22Rv1 (cell line): Measurements from ENCODE around the gene SLC38A1.
"Not testable (repeated sequence)": the region's sequence is repeated elsewhere in the genome, so short reads cannot be mapped to it uniquely, and the experiment has no call there.

Source experiments
- H3K27ac ChIP-seq: fragments of 450-650 bp; 2 replicates; pipeline ENCODE4 v1.5.1; 2017
- ZFX ChIP-seq: fragments of 450-650 bp; IDR thresholded peaks from 2 replicates; pipeline ENCODE4 v1.6.1; 2017; ENCODE audit warnings: antibody characterized with exemption, borderline replicate concordance
- TF ChIP-seq, protein P1 (sequence below): fragments of 450-650 bp; IDR thresholded peaks from 2 replicates; pipeline ENCODE4 v1.5.1; 2017; ENCODE audit warnings: mild to moderate bottlenecking

SLC38A1 gene

DNA sequence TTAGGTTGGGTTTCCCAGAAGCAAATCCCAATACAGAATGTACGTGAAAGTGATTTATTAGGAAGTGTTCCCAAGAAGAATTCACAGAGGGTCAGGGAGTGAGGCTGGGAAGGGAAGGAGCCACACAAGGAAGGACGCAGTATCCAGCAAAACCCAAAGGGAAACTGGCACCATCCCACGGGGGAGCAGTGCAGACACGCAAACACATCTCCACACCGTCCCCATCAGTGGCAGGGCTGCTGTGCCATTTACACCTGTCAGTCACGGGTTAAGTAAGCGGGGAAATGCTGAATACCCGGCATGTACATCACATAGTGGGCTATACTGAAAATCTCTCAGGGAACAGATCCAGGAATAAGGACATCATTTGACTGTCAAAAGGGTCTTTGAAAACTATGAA, 93.9 kb downstream of the SLC38A1 start:
- no peak for TF ChIP-seq ZFX
- TF ChIP-seq, protein P1, sequence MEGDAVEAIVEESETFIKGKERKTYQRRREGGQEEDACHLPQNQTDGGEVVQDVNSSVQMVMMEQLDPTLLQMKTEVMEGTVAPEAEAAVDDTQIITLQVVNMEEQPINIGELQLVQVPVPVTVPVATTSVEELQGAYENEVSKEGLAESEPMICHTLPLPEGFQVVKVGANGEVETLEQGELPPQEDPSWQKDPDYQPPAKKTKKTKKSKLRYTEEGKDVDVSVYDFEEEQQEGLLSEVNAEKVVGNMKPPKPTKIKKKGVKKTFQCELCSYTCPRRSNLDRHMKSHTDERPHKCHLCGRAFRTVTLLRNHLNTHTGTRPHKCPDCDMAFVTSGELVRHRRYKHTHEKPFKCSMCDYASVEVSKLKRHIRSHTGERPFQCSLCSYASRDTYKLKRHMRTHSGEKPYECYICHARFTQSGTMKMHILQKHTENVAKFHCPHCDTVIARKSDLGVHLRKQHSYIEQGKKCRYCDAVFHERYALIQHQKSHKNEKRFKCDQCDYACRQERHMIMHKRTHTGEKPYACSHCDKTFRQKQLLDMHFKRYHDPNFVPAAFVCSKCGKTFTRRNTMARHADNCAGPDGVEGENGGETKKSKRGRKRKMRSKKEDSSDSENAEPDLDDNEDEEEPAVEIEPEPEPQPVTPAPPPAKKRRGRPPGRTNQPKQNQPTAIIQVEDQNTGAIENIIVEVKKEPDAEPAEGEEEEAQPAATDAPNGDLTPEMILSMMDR: no peak
- H3K27ac ChIP-seq: no peak overlapping the region

DNA sequence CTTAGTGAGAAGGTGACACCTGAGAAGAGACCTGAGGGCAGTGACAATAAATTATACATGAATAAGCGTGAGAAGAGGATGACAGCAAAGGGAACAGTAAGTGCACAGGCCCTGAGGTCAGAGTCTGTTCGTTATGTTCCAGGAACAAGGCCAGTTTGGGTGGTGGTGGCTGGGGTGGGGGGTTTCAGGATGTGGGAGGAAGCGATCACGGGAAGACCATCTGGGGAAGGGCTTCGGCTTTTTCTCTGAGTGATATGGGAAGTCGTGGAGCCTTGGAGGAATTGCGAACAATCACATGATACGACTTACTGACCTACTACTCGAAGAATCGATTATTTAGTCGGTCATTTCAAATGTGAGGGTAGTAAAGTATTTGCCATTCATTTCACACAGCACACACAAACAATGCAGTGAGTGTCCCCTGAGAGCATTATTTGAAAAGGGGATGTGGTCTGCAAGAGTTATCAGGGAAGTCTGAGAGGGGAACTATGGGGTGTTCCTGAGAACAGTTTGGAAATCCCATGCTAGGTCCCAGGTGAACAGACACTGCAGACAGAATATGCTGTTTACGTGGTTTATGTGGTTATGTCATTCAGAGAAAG, 94.7 kb downstream of the SLC38A1 start:
- H3K27ac ChIP-seq: no peak overlapping the region
- TF ChIP-seq, protein P1: no peak
- TF ChIP-seq ZFX: no peak

DNA sequence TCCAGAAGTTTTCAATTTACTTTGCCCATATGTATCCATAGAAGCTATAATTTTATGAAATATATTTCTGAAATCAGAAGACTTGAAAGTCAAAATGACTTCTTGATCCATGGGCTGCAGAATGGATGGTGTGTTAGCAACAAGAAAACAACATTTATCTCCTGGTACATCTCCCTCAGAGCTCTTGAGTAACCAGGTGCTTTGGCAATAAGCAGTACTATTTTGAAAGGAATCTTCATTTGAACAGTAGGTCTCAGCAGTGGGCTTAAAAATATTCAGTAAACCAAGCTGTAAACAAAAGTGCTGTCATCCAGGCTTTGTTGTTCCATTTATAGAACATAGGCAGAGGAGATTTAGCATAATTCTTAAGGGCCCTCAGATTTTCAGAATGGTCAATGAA, 100.4 kb downstream of the SLC38A1 start:
- H3K27ac ChIP-seq: no peak overlapping the region
- no peak for TF ChIP-seq ZFX
- TF ChIP-seq, protein P1: no peak

DNA sequence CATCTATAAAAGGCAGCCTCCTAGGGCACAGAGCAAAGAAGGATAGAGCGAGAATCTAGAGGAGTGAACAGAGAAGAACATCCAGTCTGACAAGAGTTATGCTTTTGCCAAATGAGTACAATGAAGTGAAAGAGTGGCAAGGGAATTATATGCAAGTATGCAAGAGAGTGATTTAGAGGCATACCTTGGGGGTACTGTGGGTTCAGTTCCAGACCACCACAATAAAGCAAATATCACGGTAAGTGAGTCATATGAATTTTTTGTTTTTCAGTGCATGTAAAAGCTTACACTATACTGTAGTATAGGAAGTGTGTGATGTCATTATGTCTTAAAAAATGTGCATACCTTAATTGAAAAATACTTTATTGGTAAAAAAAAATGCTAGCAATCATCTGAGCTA, 101.4 kb downstream of the SLC38A1 start:
- TF ChIP-seq, protein P1: no peak
- TF ChIP-seq ZFX: no peak
- H3K27ac ChIP-seq: no peak overlapping the region

DNA sequence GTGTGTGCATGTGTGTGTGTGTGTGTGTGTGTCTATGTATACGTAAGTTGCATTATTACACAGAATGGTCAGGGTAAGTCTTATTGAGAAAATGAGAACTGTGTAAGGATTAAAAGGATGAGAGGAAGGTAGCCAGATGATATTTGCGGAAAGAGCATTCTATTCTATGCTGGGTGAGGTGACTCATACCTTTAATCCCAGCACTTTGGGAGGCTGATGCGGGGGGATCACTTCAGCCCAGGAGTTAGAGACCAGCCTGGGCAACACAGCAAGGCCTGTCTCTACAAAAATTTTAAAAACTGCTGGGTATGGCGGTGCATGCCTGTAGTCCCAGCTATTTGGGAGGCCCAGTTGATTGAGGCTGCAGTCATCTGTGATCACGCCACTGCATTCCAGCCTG, 103.7 kb downstream of the SLC38A1 start:
- no peak overlapping the region for H3K27ac ChIP-seq
- TF ChIP-seq, protein P1: no peak
- no peak for TF ChIP-seq ZFX

DNA sequence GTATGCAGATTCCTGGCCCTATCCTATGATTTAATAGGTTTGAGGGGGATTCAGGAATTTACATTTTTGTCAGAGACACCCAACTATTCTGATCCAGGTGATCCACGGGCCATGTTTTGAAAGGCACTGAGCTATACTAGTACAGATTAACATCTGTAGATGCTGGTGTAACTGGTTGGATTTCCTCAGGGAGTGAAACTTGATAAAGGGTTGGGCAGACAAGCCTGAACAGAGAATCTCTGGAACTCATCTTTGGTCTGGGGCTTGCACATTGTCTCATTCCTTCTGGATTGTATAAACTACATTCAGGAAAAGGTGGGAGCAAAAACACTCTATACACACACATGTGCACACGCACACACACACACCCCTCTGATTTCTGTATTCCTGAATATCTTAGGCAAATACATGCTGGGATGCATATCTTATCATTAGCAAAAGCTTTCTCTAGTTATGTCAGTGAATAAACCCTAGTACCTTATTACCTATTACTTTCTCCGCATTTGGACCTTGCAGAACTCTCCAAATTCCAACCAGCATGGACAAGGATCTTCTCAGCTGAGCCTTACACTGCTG, 104.6 kb downstream of the SLC38A1 start:
- TF ChIP-seq ZFX: no peak
- TF ChIP-seq, protein P1: no peak
- H3K27ac ChIP-seq: no peak overlapping the region

DNA sequence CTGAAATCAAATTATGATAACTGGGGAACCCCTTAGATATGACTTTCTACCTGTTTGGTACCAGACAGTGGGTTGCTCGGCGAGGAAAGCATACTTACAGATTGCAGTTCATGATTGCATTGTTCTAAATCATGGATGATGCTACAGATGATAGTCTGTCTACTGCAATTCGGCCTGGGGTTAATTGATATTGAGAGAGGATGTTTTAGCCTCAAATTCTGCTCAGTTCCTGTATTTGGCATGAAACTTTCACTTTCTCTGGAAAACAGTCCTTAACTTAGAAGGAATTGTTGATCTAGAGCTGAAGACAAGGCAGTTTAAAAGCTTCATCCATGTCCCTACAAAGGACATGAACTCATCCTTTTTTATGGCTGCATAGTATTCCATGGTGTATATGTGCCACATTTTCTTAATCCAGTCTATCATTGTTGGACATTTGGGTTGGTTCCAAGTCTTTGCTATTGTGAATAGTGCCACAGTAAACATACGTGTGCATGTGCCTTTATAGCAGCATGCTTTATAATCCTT, 106.2 kb downstream of the SLC38A1 start:
- not testable (repeated sequence) for H3K27ac ChIP-seq
